ENCODE measurements around the gene NEGR1.

NEGR1 gene

DNA sequence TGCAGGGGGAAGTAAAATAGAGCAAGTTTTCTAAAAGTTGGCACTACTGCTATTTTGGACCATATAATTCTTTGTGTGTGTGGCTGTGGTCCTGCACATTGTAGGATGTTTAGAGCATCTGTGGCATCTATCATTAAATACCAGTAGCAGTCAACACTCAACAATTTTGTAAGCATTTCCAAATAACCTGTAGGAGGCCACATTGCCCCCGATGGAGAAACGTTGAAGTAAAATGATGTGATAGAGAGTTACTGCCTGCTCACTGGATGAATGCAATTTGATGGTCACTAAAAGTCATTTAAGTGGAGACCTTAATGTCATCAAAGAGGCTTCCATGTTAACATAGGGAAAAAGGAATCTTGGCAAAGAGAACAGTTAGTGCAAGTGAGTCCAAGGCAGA lies 560.8 kb downstream of the NEGR1 start:
- in situ Hi-C loops (cut with HindIII; ENCODE audit: low sequenced_read_pairs), result no loop called here
- DNase-seq (ENCODE audit: low read depth), result no peak
- H3K4me3 ChIP-seq (ENCODE audit: low read depth, low read length), result no peak overlapping the region
- TF ChIP-seq, protein P1, sequence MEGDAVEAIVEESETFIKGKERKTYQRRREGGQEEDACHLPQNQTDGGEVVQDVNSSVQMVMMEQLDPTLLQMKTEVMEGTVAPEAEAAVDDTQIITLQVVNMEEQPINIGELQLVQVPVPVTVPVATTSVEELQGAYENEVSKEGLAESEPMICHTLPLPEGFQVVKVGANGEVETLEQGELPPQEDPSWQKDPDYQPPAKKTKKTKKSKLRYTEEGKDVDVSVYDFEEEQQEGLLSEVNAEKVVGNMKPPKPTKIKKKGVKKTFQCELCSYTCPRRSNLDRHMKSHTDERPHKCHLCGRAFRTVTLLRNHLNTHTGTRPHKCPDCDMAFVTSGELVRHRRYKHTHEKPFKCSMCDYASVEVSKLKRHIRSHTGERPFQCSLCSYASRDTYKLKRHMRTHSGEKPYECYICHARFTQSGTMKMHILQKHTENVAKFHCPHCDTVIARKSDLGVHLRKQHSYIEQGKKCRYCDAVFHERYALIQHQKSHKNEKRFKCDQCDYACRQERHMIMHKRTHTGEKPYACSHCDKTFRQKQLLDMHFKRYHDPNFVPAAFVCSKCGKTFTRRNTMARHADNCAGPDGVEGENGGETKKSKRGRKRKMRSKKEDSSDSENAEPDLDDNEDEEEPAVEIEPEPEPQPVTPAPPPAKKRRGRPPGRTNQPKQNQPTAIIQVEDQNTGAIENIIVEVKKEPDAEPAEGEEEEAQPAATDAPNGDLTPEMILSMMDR (IDR thresholded peaks at IDR 0.05; ENCODE audit: low read depth, low read length, missing control alignments), result no peak

DNA sequence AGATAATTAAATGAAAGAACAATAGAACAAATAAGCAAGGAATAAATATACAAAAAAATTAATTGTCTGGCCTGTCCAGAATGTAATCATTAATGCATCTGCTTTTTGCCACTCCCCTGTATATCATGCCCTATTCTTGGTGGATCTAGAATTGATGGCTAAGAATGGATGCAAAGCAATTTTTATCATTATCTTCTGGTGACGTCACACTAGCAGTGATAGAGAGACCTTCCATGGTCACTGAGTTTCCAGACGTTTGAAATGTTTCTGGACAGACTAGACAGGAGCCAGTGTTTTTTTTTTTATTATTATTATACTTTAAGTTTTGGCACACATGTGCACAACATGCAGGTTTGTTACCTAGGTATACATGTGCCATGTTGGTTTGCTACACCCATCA lies 563.0 kb downstream of the NEGR1 start:
- TF ChIP-seq, protein P1 (IDR thresholded peaks at IDR 0.05; ENCODE audit: low read depth, low read length, missing control alignments), result no peak
- in situ Hi-C loops (cut with HindIII; ENCODE audit: low sequenced_read_pairs), result no loop called here
- no peak for DNase-seq (ENCODE audit: low read depth)
- H3K4me3 ChIP-seq (ENCODE audit: low read depth, low read length), result no peak overlapping the region

DNA sequence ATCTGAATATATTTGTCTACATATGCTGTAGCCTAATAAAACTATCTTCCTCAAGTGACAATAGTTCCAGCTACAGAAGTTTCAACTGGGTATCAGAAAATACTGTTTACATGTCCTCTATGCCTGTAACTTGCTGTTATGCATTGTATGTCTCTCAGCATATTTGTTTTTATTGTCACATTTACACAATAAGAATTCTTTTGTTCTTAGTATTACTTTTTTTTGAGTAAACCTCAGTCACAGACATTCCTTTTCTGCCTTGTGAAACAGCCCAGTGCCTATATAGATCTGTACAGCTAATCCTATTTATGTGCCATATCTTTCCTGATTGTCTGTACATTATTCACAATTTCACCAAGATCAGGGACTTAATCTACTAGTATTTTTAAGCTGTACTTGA lies 565.2 kb downstream of the NEGR1 start:
- in situ Hi-C loops (cut with HindIII; ENCODE audit: low sequenced_read_pairs), result no loop called here
- TF ChIP-seq, protein P1 (IDR thresholded peaks at IDR 0.05; ENCODE audit: low read depth, low read length, missing control alignments), result no peak
- DNase-seq (ENCODE audit: low read depth), result no peak
- H3K4me3 ChIP-seq (ENCODE audit: low read depth, low read length), result no peak overlapping the region

DNA sequence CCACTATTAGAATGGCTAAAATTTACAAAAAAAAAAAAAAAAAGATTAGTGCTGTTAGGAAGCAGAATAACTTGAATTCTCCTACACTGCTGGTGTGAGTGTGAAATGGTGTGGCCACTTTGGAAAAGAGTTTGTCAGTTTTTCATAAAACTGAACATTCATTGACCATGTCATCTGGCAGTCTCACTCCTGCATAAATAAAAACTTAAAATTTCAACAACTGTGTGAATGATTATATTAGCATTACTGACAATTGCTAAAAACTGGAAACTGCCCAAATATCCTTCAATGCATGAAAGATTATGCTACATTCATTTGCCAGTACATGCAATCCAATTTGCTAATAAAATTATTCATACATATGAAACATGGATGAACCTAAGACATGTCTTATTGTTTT lies 570.9 kb downstream of the NEGR1 start:
- TF ChIP-seq, protein P1 (IDR thresholded peaks at IDR 0.05; ENCODE audit: low read depth, low read length, missing control alignments), result no peak
- in situ Hi-C loops (cut with HindIII; ENCODE audit: low sequenced_read_pairs), result no loop called here
- no peak for DNase-seq (ENCODE audit: low read depth)
- no peak overlapping the region for H3K4me3 ChIP-seq (ENCODE audit: low read depth, low read length)

DNA sequence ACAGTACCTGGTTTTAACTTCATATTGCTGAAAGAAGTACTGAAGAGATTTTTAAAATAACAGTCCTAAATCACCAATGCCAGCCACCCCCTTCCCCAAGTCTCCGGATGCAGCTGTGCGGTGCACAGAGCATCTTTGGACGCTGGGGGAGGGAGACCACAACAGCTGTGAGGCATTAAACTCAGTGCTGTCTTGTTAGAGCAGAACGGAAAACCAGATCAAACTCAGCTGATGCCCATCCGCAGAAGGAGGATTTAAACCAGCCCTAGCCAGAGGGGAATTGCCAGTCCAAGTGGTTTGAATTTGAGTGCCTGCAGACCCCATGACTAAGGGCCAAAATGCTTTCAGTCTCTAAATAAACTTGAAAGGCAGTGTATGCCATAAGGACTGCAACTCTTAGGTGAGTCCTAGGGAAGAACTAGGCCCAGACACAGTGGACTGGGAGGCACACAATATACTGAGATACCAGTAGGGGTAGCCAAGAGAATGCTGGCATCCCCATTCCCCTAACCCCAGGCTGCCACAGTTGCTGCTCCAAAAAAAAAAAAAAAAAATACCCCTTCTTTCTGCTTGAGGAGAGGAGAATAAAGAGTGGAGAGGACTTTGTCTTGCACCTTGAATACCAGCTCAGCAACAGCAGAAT lies 576.2 kb downstream of the NEGR1 start:
- H3K4me3 ChIP-seq (ENCODE audit: low read depth, low read length), result no peak overlapping the region
- no peak for DNase-seq (ENCODE audit: low read depth)
- TF ChIP-seq, protein P1 (IDR thresholded peaks at IDR 0.05; ENCODE audit: low read depth, low read length, missing control alignments), result no peak
- in situ Hi-C loops (cut with HindIII; ENCODE audit: low sequenced_read_pairs), result no loop called here

DNA sequence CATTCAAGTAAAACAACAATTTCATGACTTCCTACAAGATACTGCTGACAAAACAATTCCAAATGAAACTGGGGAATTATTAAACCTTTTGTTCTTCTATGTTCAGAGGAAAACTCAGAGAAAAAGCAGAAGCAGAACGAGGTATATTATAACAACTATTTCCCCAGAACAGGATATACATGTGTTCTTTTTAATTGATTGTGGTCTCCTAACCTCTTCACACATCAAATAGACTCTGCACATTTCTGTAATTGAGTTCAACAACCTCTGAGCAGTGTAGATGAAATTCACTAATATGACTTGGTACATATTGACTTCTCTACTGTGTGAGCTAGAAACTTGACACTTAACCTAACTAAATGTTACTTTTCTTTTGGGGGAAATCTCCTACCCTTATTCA lies 584.2 kb downstream of the NEGR1 start:
- no peak overlapping the region for H3K4me3 ChIP-seq (ENCODE audit: low read depth, low read length)
- in situ Hi-C loops (cut with HindIII; ENCODE audit: low sequenced_read_pairs), result no loop called here

More for the DNA sequence above, 584.2 kb downstream of the NEGR1 start:
- DNase-seq (ENCODE audit: low read depth), result no peak
- TF ChIP-seq, protein P1 (IDR thresholded peaks at IDR 0.05; ENCODE audit: low read depth, low read length, missing control alignments), result no peak
